ENCODE data around the gene HES5.

The HES5 gene

GRCh38 chr1:2546515-2547209 is 16.6 kb upstream of the HES5 start:
- peak; percentile 81 for DNase-seq

GRCh38 chr1:2545754-2546514 is 15.9 kb upstream of the HES5 start:
- peak; percentile 95 for DNase-seq

GRCh38 chr1:2544875-2545640 is 15.0 kb upstream of the HES5 start:
- DNase-seq = peak; percentile 75

GRCh38 chr1:2544093-2544874 is 14.2 kb upstream of the HES5 start:
- peak; percentile 73 for DNase-seq

- peak; percentile 85 for DNase-seq
These were observed 13.6 kb upstream of the HES5 start for GRCh38 chr1:2543543-2544092.

- peak; percentile 24 for DNase-seq
These were observed 12.3 kb upstream of the HES5 start for GRCh38 chr1:2542246-2542915.

- DNase-seq = no peak
These were observed 11.7 kb upstream of the HES5 start for GRCh38 chr1:2541619-2542245.

GRCh38 chr1:2540816-2541492 is 10.9 kb upstream of the HES5 start:
- DNase-seq = peak; percentile 89

GRCh38 chr1:2539312-2539907 is 9.3 kb upstream of the HES5 start:
- no peak for DNase-seq

- DNase-seq = no peak
These were observed 8.8 kb upstream of the HES5 start for GRCh38 chr1:2538872-2539271.

- DNase-seq = no peak
These were observed 8.3 kb upstream of the HES5 start for GRCh38 chr1:2538376-2538775.

- DNase-seq = no peak
These were observed 7.7 kb upstream of the HES5 start for GRCh38 chr1:2537784-2538115.

GRCh38 chr1:2535981-2536380 is 5.9 kb upstream of the HES5 start:
- no peak for DNase-seq

- DNase-seq = peak; percentile 74
These were observed 5.4 kb upstream of the HES5 start for GRCh38 chr1:2535455-2535854.

- DNase-seq = peak; percentile 55
These were observed 4.8 kb upstream of the HES5 start for GRCh38 chr1:2534687-2535441.

- no peak for DNase-seq
These were observed 4.2 kb upstream of the HES5 start for GRCh38 chr1:2534315-2534686.

GRCh38 chr1:2533365-2533764 is 3.3 kb upstream of the HES5 start:
- peak; percentile 60 for DNase-seq

- DNase-seq = peak; percentile 87
These were observed 2.6 kb upstream of the HES5 start for GRCh38 chr1:2532485-2533160.

Data from eye (tissue), 1 donor.